ENCODE data around the gene ZDHHC20. TPM values are rescaled to one million over a fixed set of nuclear protein-coding genes. Genes with fewer than 3 reads are reported as not detected.

Gene ZDHHC20
- total RNA-seq, 4 donors from 2014 or later = 48.2 to 92.9 (median 69.5) TPM

GRCh38 chr13:21481359-21481758 lies 22.3 kb upstream of the ZDHHC20 start:
- Histone ChIP-seq H3K27ac (no peak overlapping the region), H3K4me1 (peaks cover 21% of the 10 kb centered on the region), H3K9me3 (peaks cover 4% of the 10 kb centered on the region), H3K36me3 (no peaks in the 10 kb centered on the region), H3K4me3 (no peak overlapping the region), H3K27me3 (no peaks in the 10 kb centered on the region)
- DNase-seq (ENCODE audit: low spot score in 2 of 2) = no peak
- 49% methylated on average over 6 of the region's 6 CpGs for WGBS
- no peak for TF ChIP-seq CTCF (IDR thresholded peaks at IDR 0.05)
- no peak for TF ChIP-seq EP300 (IDR thresholded peaks at IDR 0.05)
- TF ChIP-seq POLR2A (IDR thresholded peaks at IDR 0.05) = no peak
- no peak for TF ChIP-seq POLR2AphosphoS5 (IDR thresholded peaks at IDR 0.05)

- Histone ChIP-seq H3K4me3 (peak overlapping the region; percentile 29), H3K9me3 (no peaks in the 10 kb centered on the region), H3K27me3 (no peaks in the 10 kb centered on the region), H3K27ac (no peak overlapping the region), H3K36me3 (no peaks in the 10 kb centered on the region), H3K4me1 (peaks cover 21% of the 10 kb centered on the region)
- WGBS = 20% methylated on average over 8 of the region's 8 CpGs
- no peak for DNase-seq (ENCODE audit: low spot score in 2 of 2)
- no peak for TF ChIP-seq POLR2AphosphoS5 (IDR thresholded peaks at IDR 0.05)
- TF ChIP-seq EP300 (IDR thresholded peaks at IDR 0.05) = no peak
- no peak for TF ChIP-seq POLR2A (IDR thresholded peaks at IDR 0.05)
- peak; percentile 34 to 40 for TF ChIP-seq CTCF (IDR thresholded peaks at IDR 0.05)
Observed at GRCh38 chr13:21478881-21479808, 20.0 kb upstream of the ZDHHC20 start.

GRCh38 chr13:21476893-21477472 lies 17.9 kb upstream of the ZDHHC20 start:
- DNase-seq (ENCODE audit: low spot score in 2 of 2) = peak; percentile 89 to 90
- no peaks in the 10 kb centered on the region for H3K36me3 ChIP-seq
- H3K27ac ChIP-seq = no peak overlapping the region
- 6% methylated on average over 18 of the region's 18 CpGs for WGBS
- H3K27me3 ChIP-seq = no peaks in the 10 kb centered on the region
- H3K9me3 ChIP-seq = no peaks in the 10 kb centered on the region
- no peak for TF ChIP-seq POLR2A (IDR thresholded peaks at IDR 0.05)
- peak; percentile 81 to 92 for TF ChIP-seq CTCF (IDR thresholded peaks at IDR 0.05)
- H3K4me1 ChIP-seq = peaks cover 21% of the 10 kb centered on the region
- H3K4me3 ChIP-seq = peak overlapping the region; percentile 45

GRCh38 chr13:21475115-21475514 lies 16.0 kb upstream of the ZDHHC20 start:
- Histone ChIP-seq H3K36me3 (no peaks in the 10 kb centered on the region), H3K9me3 (no peaks in the 10 kb centered on the region), H3K4me3 (no peak overlapping the region), H3K27me3 (no peaks in the 10 kb centered on the region), H3K4me1 (peaks cover 21% of the 10 kb centered on the region), H3K27ac (no peak overlapping the region)
- no peak for TF ChIP-seq POLR2A (IDR thresholded peaks at IDR 0.05)
- no peak for TF ChIP-seq POLR2AphosphoS5 (IDR thresholded peaks at IDR 0.05)
- TF ChIP-seq EP300 (IDR thresholded peaks at IDR 0.05) = no peak
- TF ChIP-seq CTCF (IDR thresholded peaks at IDR 0.05) = no peak
- DNase-seq (ENCODE audit: low spot score in 2 of 2) = no peak
- WGBS = 63% methylated on average over 6 of the region's 6 CpGs

- H3K36me3 ChIP-seq = no peaks in the 10 kb centered on the region
- no peaks in the 10 kb centered on the region for H3K4me1 ChIP-seq
- H3K27ac ChIP-seq = no peak overlapping the region
- H3K9me3 ChIP-seq = no peaks in the 10 kb centered on the region
- no peak for TF ChIP-seq POLR2AphosphoS5 (IDR thresholded peaks at IDR 0.05)
- TF ChIP-seq POLR2A (IDR thresholded peaks at IDR 0.05) = no peak
- no peak for DNase-seq (ENCODE audit: low spot score in 2 of 2)
- no peaks in the 10 kb centered on the region for H3K27me3 ChIP-seq
- no peak overlapping the region for H3K4me3 ChIP-seq
Observed at GRCh38 chr13:21470785-21471184, 11.7 kb upstream of the ZDHHC20 start.
